DMS53 (cell line): ENCODE results near the gene ITGA1.
A peak's percentile ranks its signal among the peaks of the same experiment; 100 is the strongest.

ENCODE experiments used
- DNase-seq: peaks from one replicate; lab custom pipeline; 2025; lab: John Stamatoyannopoulos, UW

Gene ITGA1

DNA sequence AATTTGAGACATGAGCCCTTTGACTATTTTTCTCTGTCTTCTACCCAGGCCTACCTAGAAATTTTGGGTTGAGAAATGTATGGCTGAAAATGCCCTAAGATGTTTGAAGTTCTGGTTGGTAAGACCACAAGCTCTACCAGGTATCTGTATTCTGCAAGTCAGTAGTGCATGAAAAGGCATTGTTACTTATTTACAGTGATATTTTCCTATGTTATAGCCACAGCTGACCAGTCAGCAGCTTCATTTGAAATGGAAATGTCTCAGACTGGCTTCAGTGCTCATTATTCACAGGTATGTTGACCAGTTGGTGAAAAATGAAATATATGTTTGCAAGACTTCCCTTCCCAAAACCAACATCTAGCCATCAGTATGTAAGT lies 109.5 kb downstream of the ITGA1 start:
- DNase-seq, result no peak

DNA sequence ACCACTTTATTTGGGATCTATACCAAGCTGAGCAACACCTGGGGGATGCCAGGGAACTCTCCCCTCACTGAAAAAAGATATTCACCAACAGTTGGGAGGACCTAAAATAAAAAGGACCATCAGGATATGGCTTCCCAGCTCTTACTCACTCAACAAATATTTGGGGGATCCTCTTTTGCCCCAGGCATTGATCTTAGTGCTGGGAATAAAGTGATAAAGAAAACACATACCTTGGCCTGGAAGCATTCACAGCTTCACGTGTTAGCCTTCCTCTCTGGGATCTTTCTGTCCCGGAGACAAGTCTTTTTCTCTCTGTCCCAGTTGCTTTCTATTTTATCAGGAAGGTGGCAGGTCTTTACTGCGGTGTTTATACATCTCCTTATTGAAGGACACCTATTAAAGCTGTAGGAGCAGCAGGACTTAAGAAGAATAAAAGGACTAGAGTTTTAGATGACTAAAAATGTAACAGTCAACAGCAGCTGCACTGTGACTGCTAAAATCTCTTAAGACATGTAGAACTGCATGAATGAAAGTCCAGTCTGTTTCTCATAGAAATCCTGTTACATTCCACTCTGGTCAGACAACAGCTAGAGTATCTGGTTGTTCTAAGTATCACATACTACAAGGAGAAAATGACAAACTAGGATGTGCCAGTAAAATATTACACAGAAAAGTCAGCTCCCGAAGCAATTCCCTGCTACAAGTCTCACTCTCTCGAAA lies 111.4 kb downstream of the ITGA1 start:
- DNase-seq, result no peak

DNA sequence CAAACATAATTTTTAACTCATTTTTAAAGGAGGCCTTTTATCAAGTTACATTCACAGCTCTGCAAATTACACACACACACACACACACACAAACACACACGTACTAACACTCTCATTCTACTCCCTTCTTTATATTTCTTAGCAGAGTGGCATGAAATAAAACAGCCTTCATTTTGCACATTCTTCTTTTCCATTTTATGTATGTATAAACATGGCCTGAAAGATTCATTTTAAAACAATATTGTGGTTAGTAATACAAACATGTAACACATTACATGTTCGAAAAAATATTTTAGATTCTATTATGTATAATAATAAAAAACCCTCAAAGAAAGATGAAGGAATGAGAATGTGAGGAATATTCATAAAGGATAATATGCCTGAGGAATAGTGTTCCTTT lies 115.4 kb downstream of the ITGA1 start:
- DNase-seq, result no peak

DNA sequence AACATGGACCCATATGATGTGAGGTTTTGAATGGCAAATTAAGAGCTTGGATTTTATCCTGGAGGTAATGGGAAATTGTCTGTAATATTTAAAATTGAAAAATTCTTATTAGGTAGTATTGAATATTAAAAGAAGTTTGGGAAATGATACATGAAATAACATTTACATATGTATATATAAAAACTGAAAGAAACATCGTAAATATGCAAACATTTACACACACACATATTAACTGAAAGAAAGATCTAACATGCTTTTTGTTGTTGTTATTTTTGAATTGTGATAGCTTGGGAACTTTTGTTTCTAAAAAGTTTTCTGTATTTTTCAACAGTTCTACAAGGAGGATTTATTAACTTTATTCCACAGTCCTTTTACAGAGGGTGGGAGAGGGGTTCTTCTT lies 118.6 kb downstream of the ITGA1 start:
- DNase-seq, result no peak

DNA sequence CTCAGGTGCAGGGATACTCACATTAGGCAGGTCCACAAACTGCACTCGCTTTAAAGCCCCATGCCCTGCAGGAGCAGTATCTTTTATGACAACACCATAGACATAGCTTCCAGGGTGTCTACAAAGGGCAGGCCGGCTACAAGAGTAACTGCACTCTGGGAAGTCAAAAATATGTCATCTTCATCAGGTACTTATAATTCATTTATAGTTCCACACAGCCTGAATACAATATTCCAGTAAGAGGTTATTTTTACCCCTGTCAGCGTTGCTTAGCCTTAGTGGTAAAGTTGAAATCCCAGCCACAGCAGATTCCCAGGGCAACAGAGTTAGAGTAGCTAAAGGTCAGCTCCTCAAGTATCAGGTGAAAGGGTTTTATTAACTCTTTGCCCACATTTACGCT lies 119.1 kb downstream of the ITGA1 start:
- no peak for DNase-seq

DNA sequence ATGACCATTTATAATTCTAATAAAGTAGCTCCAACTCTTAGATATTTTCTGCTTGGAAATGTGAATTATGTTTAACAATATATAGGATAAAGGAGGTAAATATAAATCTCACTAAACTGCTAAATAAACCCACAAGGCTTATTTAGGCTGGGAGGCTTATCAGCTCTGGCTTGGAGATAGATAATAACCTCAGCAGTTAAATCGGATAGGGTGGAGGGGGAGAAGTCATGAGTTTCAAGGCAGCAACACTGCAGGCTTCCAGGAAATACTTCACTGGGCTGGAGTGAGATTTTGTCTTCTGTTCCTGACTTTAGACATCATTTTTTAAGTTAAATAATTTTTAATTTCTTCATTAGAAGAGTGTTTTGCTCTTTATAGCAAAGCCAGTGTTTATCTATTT lies 121.5 kb downstream of the ITGA1 start:
- no peak for DNase-seq

DNA sequence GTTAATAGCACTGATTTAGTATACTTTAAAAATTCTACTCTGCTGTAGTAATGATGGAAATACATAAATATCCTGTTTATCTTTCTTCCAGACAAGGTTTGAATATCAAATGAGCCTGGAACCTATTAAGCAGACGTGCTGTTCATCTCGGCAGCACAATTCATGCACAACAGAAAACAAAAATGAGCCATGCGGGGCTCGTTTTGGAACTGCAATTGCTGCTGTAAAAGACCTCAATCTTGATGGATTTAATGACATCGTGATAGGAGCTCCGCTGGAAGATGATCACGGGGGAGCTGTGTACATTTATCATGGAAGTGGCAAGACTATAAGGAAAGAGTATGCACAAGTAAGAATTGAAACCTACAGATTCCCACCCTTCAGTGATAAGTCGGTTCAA lies 122.4 kb downstream of the ITGA1 start:
- no peak for DNase-seq

DNA sequence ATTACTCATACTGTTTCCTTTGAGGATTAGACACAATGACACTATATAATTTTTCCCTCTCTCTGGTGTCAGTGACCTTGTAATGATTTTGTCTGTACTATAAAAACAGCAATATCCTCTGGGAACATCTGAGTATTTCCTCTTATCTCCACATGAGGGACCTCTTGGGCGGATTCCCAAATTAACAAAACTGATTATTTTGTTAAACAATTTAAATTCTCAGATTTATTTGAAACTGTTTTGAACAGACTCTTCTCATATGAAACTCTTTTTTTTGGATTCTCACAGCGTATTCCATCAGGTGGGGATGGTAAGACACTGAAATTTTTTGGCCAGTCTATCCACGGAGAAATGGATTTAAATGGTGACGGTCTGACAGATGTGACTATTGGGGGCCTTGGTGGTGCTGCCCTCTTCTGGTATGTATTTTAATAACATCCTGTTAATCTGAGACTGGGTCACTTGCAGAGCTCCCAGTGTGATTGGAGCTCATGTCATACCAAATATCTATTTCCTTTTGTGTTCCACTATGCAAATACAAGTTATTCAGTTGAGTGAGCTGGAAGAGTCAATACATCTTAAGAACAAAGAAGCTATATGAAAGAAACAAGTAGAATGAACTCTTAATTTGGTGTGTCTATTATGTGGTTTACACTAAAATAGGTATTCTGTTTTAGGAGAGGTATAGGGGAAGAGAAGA lies 127.6 kb downstream of the ITGA1 start:
- peak; percentile 81 for DNase-seq

DNA sequence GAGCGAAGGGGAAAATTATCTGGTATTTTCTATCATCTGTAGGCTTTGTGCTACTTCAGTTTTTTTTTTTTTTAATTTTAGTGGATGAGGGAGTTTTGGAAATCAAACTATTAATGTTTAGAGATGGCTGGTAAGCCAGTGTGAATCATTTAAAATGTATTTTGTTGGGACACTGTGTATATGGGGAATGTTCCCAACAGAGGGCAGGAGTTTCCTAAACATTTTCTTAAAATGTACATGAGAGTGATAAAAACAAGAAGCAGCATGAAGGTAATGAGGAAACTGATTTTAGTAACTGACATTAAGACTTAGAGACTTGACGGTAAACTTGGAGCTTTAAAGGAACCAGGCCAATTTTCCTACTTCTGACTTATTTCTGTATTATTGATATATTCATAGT lies 133.2 kb downstream of the ITGA1 start:
- no peak for DNase-seq

DNA sequence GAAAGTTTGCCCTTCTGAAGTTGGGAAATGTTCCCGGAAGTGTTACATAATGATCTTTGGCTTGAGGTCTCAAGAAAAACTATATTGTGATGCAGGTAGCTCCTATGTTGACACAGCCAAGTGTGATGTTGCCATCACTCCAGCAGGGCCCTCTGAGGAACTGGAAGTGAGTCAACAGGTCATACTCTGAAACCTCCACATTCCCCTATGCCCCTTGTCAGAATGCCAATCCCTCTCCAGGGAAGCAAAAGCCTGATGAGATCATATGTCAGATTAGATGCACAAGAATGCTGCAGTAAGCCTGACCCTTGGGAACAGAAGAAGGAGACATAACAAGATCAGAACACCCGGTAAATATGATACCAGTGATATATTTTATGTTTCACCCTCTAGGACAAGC lies 134.7 kb downstream of the ITGA1 start:
- DNase-seq, result peak; percentile 73

DNA sequence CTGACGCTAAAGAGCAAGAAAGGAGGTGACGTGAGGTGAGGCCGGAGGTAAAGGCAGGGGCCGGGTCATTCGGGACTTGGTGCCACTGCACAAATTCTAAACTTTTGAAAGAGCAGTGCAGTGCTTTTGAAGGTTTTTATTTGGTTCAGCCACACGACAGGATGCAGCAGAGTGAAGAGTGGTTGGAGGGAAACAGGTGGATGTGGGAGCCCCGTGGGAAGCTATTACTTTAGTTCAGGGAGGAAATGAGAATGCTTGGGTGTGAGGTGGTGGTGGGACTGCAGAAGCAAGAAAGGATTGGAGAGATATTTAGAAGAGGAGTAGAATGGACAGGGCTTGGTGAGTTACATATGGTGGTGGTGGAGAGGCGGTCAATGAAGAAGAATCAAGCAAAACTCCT lies 136.7 kb downstream of the ITGA1 start:
- no peak for DNase-seq

DNA sequence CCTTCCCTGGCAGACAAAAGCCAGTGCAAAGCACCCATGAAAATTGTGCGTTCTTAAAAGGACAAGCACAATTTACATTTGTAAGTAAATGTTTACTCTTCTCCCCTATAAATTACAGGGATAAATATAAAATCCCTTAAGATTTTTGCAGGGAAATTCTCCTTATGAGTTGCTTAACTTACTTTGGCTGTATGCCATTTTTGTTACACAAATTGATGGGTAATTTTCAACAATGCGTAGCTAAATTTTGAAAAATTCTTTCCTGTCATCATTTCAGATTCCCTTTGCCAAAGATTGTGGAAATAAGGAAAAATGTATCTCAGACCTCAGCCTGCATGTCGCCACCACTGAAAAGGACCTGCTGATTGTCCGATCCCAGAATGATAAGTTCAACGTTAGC lies 137.3 kb downstream of the ITGA1 start:
- no peak for DNase-seq

DNA sequence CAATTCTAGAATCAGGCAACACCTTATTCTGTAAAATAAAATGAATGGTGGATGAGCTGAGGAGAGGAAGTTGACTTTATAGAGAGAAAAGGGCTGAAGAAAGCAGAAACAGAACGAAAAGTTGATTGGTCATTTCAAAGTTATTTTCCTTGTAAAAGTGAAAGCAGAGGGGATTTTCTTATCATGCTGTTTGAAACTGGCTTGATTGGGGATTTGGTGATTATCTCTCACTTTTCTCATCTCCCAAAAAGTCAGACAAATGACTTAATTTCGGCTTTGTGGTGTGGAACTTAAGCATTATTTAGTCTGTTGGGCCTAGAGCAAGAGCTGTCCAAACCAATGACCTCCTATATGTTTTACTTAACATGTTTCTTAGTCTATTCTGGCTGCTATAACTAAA lies 141.0 kb downstream of the ITGA1 start:
- DNase-seq, result no peak

DNA sequence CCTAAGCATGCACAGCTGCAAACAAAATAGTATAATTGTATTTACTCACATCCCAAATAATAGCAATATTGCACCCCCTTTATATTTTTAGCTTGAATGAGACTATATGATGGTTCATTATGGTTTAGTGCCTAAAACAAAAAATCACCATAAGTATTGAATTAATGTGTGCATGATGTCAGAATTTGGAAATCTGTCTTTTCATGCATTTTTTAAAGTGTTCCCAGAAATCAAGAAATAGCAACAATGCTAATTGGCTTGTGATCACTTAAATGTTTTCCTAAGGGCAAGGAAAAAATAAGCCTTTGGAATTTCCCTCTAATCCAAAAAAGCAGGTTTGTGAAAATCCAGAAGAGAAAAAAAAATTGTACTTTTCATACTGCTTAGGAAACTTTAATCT lies 150.5 kb downstream of the ITGA1 start:
- DNase-seq, result no peak

DNA sequence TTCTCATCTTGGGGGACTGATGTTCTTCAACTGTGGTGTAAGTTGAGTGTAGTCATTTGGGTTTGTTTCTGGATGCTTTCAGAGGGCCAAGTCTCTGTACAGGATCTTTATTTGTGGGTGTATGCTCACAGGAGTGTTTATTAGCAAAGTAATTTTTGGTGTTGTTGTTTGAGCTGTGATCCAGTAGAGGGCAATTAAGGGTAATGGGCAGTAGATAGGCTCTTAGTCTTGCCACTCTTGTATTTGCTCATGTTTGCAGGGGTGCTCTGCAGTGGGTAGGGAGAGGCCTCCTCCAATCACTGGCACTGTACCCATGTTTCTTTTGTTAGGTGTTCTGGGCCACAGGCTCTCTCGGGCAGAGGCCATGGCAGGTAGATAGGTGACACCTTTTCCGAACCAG lies 155.6 kb downstream of the ITGA1 start:
- no peak for DNase-seq

DNA sequence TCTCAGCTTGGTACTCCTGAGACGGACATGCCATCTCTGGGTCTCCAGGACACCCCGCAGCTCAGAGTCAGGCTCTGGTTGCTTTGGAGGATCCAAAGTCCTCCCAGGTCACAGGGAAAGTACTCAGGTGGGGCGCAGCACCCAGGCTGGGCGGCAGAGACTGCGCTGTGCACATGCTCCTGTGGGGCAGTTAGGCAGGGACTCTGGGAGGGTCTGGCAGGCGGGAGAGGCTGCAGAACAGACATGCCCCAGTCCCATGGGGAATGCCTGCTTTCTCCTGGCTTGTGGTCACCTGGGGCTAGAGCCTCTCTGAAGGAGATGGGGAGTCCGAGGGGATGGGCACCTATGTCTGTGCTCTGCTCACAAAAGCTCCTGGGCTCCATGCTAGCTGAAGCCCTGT lies 156.1 kb downstream of the ITGA1 start:
- DNase-seq, result no peak

DNA sequence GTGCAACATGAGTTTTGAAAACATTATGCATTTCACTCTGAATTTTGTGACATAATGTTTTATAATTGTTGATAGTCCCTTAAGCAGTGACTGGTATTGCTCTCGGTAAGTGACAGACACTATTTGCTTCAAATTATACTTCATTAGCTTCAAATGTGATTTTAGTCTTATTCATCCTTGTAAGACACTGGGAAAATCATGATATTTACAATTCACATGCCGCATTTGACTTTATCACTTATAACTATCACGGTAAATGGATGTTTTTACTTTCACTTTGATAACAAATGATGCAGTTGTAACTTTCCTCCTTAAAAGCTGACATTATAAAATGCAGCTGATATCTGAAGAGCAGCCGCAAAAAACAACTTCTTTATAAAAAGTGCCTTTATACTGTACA lies 157.3 kb downstream of the ITGA1 start:
- DNase-seq, result no peak

DNA sequence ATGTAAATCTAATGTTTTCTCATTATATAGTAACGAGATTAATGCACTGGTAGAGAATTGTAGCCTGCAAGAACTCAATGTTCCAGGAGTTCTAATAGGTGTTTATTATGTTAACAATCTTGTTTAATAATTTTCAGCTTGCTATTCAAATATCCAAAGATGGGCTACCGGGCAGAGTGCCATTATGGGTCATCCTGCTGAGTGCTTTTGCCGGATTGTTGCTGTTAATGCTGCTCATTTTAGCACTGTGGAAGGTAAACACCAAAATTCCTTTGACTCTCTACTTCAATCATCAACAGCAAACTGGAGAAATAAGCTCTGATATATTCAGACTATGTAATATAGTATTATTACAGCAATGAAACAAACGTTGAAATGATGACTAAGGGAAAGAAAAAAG lies 159.5 kb downstream of the ITGA1 start:
- no peak for DNase-seq

DNA sequence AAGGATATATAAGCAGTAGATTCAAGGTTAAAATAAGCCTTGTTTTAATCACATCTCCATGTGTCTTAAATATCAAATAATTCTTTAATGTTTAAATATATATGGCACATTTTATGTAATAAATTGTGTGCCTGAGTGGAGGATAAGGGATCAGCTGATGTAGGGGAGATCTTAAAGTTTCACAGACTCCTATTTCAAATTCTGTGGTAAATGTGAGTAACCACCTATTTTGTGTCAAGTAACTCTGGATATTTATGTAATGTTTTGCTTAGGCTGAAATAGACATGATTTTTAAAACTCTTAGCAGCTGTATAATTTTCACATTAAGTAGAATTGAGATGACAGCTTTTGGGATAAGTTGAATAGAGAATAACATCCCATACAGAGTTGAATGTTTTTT lies 160.1 kb downstream of the ITGA1 start:
- no peak for DNase-seq

DNA sequence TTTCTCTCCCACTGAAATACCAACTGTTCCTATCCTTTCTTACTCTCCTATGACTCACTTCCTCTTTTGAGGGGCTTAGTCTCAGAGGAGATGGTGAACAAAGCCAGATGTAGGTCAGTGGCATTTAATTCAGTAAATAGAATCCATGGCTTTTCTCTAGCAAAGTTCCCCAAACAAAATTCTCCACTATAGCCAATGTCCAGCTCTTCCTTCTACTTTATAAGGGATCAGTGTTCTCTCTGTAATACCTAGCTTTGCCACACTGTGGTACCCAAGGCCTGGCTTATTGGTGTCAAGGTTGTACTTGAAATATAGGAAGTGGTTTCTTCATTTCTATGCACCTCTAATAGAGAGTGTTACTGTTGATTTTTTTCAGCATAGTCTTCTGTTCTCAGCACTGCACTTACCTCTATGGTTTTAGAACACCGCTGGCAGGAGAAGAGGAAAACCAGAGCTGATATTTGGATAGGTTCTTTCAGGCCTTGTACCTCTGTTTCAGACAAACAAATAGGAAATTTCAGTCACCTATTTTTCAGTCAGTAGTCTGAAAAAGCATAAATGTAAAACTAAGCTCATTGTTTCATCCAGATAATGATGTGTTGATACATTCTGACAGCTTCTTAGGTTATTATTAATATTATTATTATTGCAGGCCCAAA lies 160.8 kb downstream of the ITGA1 start:
- DNase-seq, result peak; percentile 91

DNA sequence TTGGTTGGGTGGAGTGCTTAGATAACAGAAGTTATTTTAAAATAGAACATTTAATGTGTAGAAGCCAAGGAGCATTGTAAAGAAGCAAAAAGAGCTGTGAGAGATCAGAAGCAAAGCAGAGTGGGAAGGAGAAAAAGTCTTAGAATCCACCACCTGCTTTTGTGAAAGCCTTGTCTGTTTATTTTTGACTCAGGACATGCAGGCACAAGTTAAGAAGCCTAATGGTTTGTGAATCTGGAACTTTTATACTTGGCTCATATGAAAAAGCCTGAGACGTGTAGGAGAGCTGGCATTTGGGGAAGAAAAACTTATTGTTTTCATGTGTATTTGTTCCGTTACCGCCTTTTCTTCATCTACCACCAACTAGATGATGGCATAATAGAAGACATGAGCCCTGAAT lies 163.0 kb downstream of the ITGA1 start:
- DNase-seq, result no peak

DNA sequence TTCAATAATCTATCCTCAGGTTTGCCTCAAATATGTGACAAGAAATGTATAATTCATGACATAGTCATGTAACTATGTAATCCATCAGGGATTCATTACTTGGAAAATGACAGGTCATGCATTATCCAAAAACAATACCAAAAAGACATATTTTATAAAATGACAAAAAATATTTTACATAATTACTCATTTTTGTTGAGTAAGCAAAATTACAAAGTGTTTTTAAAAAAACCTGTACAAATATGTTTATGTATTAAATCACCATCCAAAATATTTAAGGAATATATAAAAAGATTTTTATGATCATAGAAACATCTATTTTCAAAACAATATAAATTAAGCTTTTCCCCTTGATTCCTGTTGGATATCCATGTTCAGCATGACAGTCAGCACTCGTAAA lies 164.8 kb downstream of the ITGA1 start:
- no peak for DNase-seq

DNA sequence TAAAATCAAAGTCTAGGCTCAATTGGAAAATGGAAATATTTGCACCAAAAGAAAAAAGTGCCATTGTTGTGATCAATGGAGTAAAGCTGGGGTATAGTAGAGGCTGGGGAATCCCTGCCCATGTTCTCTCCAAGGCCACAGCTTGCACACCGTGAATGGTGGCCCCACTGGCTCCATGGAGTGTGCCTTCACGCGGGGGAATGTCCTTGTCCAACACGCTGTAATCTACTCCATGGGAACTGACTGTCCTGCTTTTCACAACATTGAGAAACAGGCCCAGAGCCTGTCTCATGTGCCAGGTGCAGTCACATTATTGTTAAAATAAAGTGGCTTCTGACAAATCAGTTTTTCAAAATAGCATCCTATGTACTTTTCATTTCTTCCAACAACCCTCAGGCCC lies 168.3 kb downstream of the ITGA1 start:
- no peak for DNase-seq
